Measurements from ENCODE around the gene AIF1.

DNA sequence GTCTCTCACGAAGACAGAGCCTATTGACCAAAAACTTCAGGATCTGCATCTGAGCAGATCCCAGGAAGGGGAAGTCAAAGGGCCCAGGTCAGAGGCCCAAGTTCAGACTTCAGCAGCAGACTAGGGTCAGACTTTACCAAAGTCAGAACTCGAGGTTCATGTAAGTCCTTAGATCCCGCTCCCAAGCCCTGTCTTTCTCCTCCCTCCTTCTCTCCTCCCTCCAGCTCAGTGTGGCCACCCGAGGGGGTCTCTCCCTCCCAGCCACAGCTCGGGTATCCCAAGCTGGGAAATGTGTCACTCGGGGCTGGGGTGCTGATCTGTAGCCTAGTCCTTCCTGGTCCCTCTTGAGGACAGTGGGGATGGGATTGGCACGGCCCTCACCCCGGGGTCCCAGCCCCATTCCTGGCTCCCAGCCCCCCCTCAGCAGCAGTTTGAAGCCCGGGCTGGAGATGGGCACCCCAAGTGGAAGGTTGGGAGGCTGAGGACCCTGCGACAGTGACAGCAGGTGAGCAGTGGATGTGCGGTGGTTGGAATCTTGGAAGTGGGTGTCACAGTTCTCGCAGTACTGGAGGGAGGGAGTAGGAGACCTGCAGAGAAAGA lies 47.2 kb downstream of the AIF1 start:
- TF ChIP-seq EZH2phosphoT487 (conservative IDR thresholded peaks at IDR 0.05; ENCODE audit: low read length), result no peak
- TF ChIP-seq, protein P1, sequence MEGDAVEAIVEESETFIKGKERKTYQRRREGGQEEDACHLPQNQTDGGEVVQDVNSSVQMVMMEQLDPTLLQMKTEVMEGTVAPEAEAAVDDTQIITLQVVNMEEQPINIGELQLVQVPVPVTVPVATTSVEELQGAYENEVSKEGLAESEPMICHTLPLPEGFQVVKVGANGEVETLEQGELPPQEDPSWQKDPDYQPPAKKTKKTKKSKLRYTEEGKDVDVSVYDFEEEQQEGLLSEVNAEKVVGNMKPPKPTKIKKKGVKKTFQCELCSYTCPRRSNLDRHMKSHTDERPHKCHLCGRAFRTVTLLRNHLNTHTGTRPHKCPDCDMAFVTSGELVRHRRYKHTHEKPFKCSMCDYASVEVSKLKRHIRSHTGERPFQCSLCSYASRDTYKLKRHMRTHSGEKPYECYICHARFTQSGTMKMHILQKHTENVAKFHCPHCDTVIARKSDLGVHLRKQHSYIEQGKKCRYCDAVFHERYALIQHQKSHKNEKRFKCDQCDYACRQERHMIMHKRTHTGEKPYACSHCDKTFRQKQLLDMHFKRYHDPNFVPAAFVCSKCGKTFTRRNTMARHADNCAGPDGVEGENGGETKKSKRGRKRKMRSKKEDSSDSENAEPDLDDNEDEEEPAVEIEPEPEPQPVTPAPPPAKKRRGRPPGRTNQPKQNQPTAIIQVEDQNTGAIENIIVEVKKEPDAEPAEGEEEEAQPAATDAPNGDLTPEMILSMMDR (IDR thresholded peaks at IDR 0.05; ENCODE audit: insufficient read depth, low read length, poor library complexity, severe bottlenecking), result no peak

All from SU-DHL-6 (cell line).